Measurements from ENCODE around the gene NR3C2.

GRCh38 chr4:148391056-148391455 is 51.2 kb downstream of the NR3C2 start:
- TF ChIP-seq CTCF (IDR thresholded peaks at IDR 0.05) (no peak), SIN3A (IDR thresholded peaks at IDR 0.05; ENCODE audit: borderline replicate concordance, insufficient read depth, low read depth, low read length) (no peak)

Measured in Panc1 (cell line).